H54 (cell line): ENCODE measurements around the gene PDE9A.

Experiments used
- DNase-seq: peaks from one replicate; pipeline ENCODE4 v3.0.0; 2011; ENCODE audit warnings: low spot score, mixed read lengths; ENCODE audit not compliant: insufficient read length
- FAIRE-seq: peaks from 3 replicates; lab custom pipeline; 2011; peaks lifted over from hg19 to GRCh38; lab: Jason Lieb, UNC
- POLR2A ChIP-seq: IDR thresholded peaks from 2 replicates; pipeline ENCODE4 v1.6.1; 2011; ENCODE audit warnings: low read depth, mild to moderate bottlenecking, low read length

Gene PDE9A

GRCh38 chr21:42652527-42653230 is 742 bp upstream of the PDE9A start:
- peak; percentile 95 for DNase-seq
- FAIRE-seq = no peak
- no peak for TF ChIP-seq POLR2A

- FAIRE-seq = no peak
- DNase-seq = no peak
- no peak for TF ChIP-seq POLR2A
Measured at GRCh38 chr21:42654179-42654912, 925 bp downstream of the PDE9A start.

GRCh38 chr21:42654913-42655795 is 1.7 kb downstream of the PDE9A start:
- DNase-seq (no peak), FAIRE-seq (no peak)
- TF ChIP-seq POLR2A = no peak

- DNase-seq = no peak
- no peak for TF ChIP-seq POLR2A
Measured at GRCh38 chr21:42655796-42656770, 2.7 kb downstream of the PDE9A start.

GRCh38 chr21:42656872-42657271 is 3.5 kb downstream of the PDE9A start:
- no peak for TF ChIP-seq POLR2A
- no peak for DNase-seq
- FAIRE-seq = no peak

More at GRCh38 chr21:42655796-42656770, 2.7 kb downstream of the PDE9A start:
- FAIRE-seq = no peak

GRCh38 chr21:42657676-42658319 is 4.4 kb downstream of the PDE9A start:
- FAIRE-seq (no peak), DNase-seq (no peak)
- no peak for TF ChIP-seq POLR2A

- DNase-seq (no peak), FAIRE-seq (no peak)
- TF ChIP-seq POLR2A = no peak
Measured at GRCh38 chr21:42658320-42659105, 5.1 kb downstream of the PDE9A start.

- TF ChIP-seq POLR2A = no peak
- no peak for FAIRE-seq
- DNase-seq = no peak
Measured at GRCh38 chr21:42659416-42660117, 6.1 kb downstream of the PDE9A start.

GRCh38 chr21:42660118-42660470 is 6.7 kb downstream of the PDE9A start:
- DNase-seq = no peak
- TF ChIP-seq POLR2A = no peak
- FAIRE-seq = no peak

GRCh38 chr21:42661688-42662429 is 8.4 kb downstream of the PDE9A start:
- TF ChIP-seq POLR2A = no peak
- DNase-seq = no peak
- no peak for FAIRE-seq
